C4-2B (cell line): ENCODE results near the gene SYT9.

Experiments used
- H3K27ac ChIP-seq: fragments of 450-650 bp; 2 replicates; pipeline ENCODE4 v1.5.1; 2017
- CTCF ChIP-seq: fragments of 450-650 bp; conservative IDR thresholded peaks from 2 replicates; pipeline ENCODE4 v1.5.1; 2017; ENCODE audit warnings: mild to moderate bottlenecking
- ZFX ChIP-seq: fragments of 450-650 bp; IDR thresholded peaks from 2 replicates; pipeline ENCODE4 v1.6.1; 2017

Gene SYT9

GRCh38 chr11:7422544-7423331, 171.0 kb downstream of the SYT9 start:
- H3K27ac ChIP-seq, result no peak overlapping the region
- TF ChIP-seq ZFX (no peak), CTCF (peak; percentile 15; the same call in 1 of the 2 replicates)

GRCh38 chr11:7423946-7424345, 172.2 kb downstream of the SYT9 start:
- no peak for TF ChIP-seq CTCF

GRCh38 chr11:7427733-7428132, 176.0 kb downstream of the SYT9 start:
- H3K27ac ChIP-seq, result no peak overlapping the region
- no peak for TF ChIP-seq ZFX
- no peak for TF ChIP-seq CTCF

More at GRCh38 chr11:7423946-7424345, 172.2 kb downstream of the SYT9 start:
- no peak overlapping the region for H3K27ac ChIP-seq

GRCh38 chr11:7428196-7428595, 176.5 kb downstream of the SYT9 start:
- no peak overlapping the region for H3K27ac ChIP-seq
- no peak for TF ChIP-seq CTCF
- no peak for TF ChIP-seq ZFX

- TF ChIP-seq ZFX (no peak), CTCF (no peak)
- H3K27ac ChIP-seq, result no peak overlapping the region
These were observed 178.8 kb downstream of the SYT9 start for GRCh38 chr11:7430496-7430895.

GRCh38 chr11:7435176-7435575, 183.5 kb downstream of the SYT9 start:
- no peak overlapping the region for H3K27ac ChIP-seq
- TF ChIP-seq ZFX (no peak), CTCF (no peak)

GRCh38 chr11:7436146-7436545, 184.4 kb downstream of the SYT9 start:
- no peak overlapping the region for H3K27ac ChIP-seq
- TF ChIP-seq CTCF (no peak), ZFX (no peak)
